K562 (cell line): ENCODE measurements around the gene PAF1. TPM values are rescaled to one million over a fixed set of nuclear protein-coding genes. Genes with fewer than 3 reads are reported as not detected.

Experiments
- MAFG ChIP-seq: fragments of 450-650 bp; conservative IDR thresholded peaks from 2 replicates; pipeline ENCODE4 v1.6.1; 2016; ENCODE audit warnings: missing genetic modification characterization, missing compliant biosample characterization
- MBD1 ChIP-seq: fragments of 250-450 bp; sonication (Bioruptor Pico); IDR thresholded peaks from 2 replicates; pipeline ENCODE4 v1.8.0; 2022; ENCODE audit warnings: inconsistent platforms
- MBD2 ChIP-seq: sonication (generic); IDR thresholded peaks from 2 replicates; pipeline ENCODE4 v1.6.1; 2016; ENCODE audit warnings: low read depth, borderline replicate concordance
- SOX6 ChIP-seq: fragments of 450-650 bp; IDR thresholded peaks from 2 replicates; pipeline ENCODE4 v1.6.1; 2014; ENCODE audit warnings: mild to moderate bottlenecking
- TCF7 ChIP-seq: sonication (generic); IDR thresholded peaks from 2 replicates; pipeline ENCODE4 v1.6.1; 2016; ENCODE audit warnings: antibody characterized with exemption, borderline replicate concordance
- ZNF174 ChIP-seq: fragments of 250-450 bp; sonication (Bioruptor Pico); IDR thresholded peaks from 2 replicates; pipeline ENCODE4 v1.4.0; 2020; ENCODE audit warnings: mild to moderate bottlenecking
- ZNF586 ChIP-seq: fragments of 450-650 bp; formaldehyde crosslinking; conservative IDR thresholded peaks from 2 replicates; pipeline ENCODE4 v1.4.0; 2020; ENCODE audit warnings: mild to moderate bottlenecking, moderate library complexity
- polyA plus RNA-seq, 8 experiments: library from polyadenylated mRNA; depleted of rRNA in 4 of 8; stranded (reverse) in 5 of 8; unstranded in 3 of 8; fragments of >200 nt; fragmentation: Nextera tagmentation in 2 of 8; fragmentation: Illumina TruSeq in 1 of 8; extraction: Ambion mirVana in 2 of 8; extraction: Trizol in 1 of 8; gene quantifications; 2 replicates each; pipeline versions ENCODE4 v1.2.1 to v1.2.3, GENCODE V29; 2011 to 2014; ENCODE audit warnings: inconsistent platforms in 1 of 8, missing spikeins in 1 of 8
- total RNA-seq, 7 experiments: library from RNA; depleted of rRNA in 6 of 7; stranded (reverse); fragments of >200 nt in 6 of 7; fragmentation: Illumina TruSeq in 2 of 7; extraction: Trizol in 2 of 7; gene quantifications; 2 replicates each; pipeline versions ENCODE4 v1.2.1 to v1.2.3, GENCODE V29; 2011 to 2021; ENCODE audit warnings: low replicate concordance in 1 of 7
- TF ChIP-seq, protein P1 (sequence below): fragments of 450-650 bp; IDR thresholded peaks from 2 replicates; pipeline ENCODE4 v1.6.1; 2017; ENCODE audit warnings: antibody characterized with exemption
- TF ChIP-seq, protein P2 (sequence below): fragments of 150-350 bp; conservative IDR thresholded peaks from 2 replicates; pipeline ENCODE4 v1.6.1; 2014; ENCODE audit warnings: low read length
- TF ChIP-seq, protein P3 (sequence below): fragments of 250-450 bp; sonication (Bioruptor Pico); IDR thresholded peaks from 2 replicates; pipeline ENCODE4 v1.4.0; 2020; ENCODE audit warnings: borderline replicate concordance

The PAF1 gene
- total and polyA plus RNA-seq, 9 of the 15 experiments (the other 6 are each of a cell fraction or from before 2014, with no cell fraction given) = 1.5 to 45.0 (median 33.8) TPM

DNA sequence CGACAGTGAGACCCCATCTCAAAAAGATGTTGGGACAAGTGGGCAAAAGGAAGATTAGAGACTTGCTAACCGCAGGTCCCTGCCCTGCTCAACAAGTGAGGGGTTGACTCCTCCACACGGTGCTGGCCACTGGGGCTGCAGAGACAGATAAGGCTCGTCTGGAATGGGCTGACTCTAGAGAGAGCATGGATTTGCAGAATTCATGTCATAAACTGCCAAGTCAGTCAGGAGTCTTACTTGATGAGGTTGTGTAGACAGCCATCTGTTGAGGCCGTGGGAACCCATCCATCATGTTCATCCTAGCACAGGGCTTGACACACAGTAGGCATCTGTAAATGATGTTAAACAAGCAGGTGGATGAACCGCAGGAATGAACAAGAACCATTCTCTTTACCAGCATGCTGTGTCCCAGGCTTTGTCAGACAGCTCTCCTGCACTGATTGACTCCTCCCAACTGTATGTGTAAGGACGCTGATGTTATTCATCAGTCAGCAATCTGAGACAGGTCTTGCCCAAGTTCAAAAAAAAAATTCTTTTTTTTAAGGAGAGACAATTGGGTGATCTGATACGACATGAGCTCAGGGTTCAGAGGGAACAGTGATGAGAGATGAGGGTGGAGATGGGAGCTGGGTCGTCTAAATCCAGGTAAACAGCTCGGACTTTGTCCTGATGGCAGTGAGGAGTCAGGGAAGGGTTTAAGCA, 8.8 kb downstream of the PAF1 start (continued):
- TF ChIP-seq, protein P1, sequence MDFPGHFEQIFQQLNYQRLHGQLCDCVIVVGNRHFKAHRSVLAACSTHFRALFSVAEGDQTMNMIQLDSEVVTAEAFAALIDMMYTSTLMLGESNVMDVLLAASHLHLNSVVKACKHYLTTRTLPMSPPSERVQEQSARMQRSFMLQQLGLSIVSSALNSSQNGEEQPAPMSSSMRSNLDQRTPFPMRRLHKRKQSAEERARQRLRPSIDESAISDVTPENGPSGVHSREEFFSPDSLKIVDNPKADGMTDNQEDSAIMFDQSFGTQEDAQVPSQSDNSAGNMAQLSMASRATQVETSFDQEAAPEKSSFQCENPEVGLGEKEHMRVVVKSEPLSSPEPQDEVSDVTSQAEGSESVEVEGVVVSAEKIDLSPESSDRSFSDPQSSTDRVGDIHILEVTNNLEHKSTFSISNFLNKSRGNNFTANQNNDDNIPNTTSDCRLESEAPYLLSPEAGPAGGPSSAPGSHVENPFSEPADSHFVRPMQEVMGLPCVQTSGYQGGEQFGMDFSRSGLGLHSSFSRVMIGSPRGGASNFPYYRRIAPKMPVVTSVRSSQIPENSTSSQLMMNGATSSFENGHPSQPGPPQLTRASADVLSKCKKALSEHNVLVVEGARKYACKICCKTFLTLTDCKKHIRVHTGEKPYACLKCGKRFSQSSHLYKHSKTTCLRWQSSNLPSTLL = no peak
- peak; percentile 73 for TF ChIP-seq SOX6
- TF ChIP-seq TCF7 = no peak
- TF ChIP-seq, protein P2, sequence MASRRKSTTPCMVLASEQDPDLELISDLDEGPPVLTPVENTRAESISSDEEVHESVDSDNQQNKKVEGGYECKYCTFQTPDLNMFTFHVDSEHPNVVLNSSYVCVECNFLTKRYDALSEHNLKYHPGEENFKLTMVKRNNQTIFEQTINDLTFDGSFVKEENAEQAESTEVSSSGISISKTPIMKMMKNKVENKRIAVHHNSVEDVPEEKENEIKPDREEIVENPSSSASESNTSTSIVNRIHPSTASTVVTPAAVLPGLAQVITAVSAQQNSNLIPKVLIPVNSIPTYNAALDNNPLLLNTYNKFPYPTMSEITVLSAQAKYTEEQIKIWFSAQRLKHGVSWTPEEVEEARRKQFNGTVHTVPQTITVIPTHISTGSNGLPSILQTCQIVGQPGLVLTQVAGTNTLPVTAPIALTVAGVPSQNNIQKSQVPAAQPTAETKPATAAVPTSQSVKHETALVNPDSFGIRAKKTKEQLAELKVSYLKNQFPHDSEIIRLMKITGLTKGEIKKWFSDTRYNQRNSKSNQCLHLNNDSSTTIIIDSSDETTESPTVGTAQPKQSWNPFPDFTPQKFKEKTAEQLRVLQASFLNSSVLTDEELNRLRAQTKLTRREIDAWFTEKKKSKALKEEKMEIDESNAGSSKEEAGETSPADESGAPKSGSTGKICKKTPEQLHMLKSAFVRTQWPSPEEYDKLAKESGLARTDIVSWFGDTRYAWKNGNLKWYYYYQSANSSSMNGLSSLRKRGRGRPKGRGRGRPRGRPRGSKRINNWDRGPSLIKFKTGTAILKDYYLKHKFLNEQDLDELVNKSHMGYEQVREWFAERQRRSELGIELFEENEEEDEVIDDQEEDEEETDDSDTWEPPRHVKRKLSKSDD = no peak
- TF ChIP-seq ZNF174 = no peak
- peak; percentile 68 for TF ChIP-seq MAFG (tag)
- TF ChIP-seq, protein P3, sequence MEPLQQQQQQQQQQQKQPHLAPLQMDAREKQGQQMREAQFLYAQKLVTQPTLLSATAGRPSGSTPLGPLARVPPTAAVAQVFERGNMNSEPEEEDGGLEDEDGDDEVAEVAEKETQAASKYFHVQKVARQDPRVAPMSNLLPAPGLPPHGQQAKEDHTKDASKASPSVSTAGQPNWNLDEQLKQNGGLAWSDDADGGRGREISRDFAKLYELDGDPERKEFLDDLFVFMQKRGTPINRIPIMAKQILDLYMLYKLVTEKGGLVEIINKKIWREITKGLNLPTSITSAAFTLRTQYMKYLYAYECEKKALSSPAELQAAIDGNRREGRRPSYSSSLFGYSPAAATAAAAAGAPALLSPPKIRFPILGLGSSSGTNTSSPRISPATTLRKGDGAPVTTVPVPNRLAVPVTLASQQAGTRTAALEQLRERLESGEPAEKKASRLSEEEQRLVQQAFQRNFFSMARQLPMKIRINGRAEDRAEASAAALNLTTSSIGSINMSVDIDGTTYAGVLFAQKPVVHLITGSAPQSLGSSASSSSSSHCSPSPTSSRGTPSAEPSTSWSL (CRISPR knock-in tag) = no peak
- TF ChIP-seq ZNF586 (CRISPR knock-in tag) = no peak
- peak; percentile 58; the same call in 1 of the 2 replicates for TF ChIP-seq MBD2
- TF ChIP-seq MBD1 (CRISPR knock-in tag) = no peak
